ENCODE results near the gene SRGAP1. TPM values are rescaled to one million over a fixed set of nuclear protein-coding genes. Genes with fewer than 3 reads are reported as not detected.
A peak's percentile ranks its signal among the peaks of the same experiment; 100 is the strongest.

Gene SRGAP1
- total and polyA plus RNA-seq, 8 donors: 9.6 to 15.6 (median 11.7) TPM

DNA sequence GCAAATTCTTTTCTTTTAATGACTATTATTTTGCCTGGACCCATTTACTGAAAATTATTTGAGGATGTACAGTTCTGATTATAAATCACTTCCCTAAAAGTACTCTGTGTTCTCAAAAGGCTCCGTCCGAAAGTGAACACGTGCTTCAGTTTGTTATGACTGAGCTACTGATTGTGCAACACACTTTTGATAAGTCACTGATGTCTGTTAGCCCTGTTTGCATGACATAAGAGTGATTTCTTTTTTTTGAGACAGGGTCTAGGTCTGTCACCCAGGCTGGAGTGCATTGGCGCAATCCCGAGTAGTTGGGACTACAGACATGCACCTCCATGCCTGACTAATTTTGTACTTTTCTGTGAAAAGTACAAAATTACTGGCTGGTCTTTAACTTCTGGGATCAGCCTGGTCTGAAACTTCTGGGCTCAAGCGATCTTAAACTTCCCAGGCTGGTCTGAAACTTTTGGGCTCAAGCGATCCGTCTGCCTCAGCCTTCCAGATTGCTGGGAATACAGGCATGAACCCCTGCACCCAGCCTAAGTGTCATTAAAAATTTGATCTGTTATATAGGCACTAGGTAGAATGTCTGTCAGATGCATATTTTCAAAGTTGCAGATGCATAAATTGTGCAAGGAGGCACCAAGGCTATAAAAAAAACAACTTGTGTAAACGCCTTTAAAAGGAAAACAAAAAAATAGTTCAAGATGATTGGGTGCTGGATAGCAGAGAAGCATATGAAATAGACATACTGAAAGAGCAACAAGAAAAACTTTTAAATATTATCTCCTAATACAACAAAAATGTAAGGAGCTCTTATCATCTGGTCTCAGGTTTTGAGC, 111.5 kb downstream of the SRGAP1 start:
- no peak overlapping the region for H3K4me3 ChIP-seq
- TF ChIP-seq, protein P1, sequence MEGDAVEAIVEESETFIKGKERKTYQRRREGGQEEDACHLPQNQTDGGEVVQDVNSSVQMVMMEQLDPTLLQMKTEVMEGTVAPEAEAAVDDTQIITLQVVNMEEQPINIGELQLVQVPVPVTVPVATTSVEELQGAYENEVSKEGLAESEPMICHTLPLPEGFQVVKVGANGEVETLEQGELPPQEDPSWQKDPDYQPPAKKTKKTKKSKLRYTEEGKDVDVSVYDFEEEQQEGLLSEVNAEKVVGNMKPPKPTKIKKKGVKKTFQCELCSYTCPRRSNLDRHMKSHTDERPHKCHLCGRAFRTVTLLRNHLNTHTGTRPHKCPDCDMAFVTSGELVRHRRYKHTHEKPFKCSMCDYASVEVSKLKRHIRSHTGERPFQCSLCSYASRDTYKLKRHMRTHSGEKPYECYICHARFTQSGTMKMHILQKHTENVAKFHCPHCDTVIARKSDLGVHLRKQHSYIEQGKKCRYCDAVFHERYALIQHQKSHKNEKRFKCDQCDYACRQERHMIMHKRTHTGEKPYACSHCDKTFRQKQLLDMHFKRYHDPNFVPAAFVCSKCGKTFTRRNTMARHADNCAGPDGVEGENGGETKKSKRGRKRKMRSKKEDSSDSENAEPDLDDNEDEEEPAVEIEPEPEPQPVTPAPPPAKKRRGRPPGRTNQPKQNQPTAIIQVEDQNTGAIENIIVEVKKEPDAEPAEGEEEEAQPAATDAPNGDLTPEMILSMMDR (IDR thresholded peaks at IDR 0.05): no peak
- no peaks in the 10 kb centered on the region for H3K36me3 ChIP-seq
- peak; percentile 92 for ATAC-seq
- intact Hi-C loops (cut with DNase I): no loop called here
- H3K9me3 ChIP-seq: no peaks in the 10 kb centered on the region
- DNase-seq: peak in 3 of 4 donors; percentile 35 to 68 (median 41)
- H3K27ac ChIP-seq: peak overlapping the region; percentile 40 to 55
- no peaks in the 10 kb centered on the region for H3K27me3 ChIP-seq
- H3K4me1 ChIP-seq: peaks cover 9 to 29% of the 10 kb centered on the region in 2 donors

DNA sequence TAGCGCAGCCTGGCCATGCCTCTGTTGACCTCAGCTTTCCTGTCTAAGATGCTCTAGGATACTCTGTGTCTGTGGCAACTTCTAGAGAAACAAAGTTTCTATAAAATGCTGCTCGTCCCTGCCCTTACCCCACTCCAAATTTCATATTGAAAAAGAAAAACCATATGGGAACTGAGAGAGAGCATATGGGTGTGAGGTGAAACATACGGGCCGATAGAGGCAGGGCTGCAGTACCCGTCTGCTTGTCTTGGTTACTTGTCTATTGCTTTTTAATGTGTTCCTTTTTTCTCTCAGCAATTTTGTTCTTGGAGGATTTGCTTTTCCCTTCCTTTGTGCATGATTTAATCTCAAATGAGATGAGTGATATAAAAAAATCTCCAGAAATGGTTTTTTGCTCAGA, 113.0 kb downstream of the SRGAP1 start:
- Histone ChIP-seq H3K27ac (no peak overlapping the region), H3K4me3 (no peak overlapping the region), H3K36me3 (no peaks in the 10 kb centered on the region), H3K4me1 (peaks cover 9 to 29% of the 10 kb centered on the region in 2 donors), H3K9me3 (no peaks in the 10 kb centered on the region), H3K27me3 (no peaks in the 10 kb centered on the region)
- ATAC-seq: no peak
- no peak for DNase-seq
- TF ChIP-seq, protein P1 (IDR thresholded peaks at IDR 0.05): no peak
- intact Hi-C loops (cut with DNase I): no loop called here

DNA sequence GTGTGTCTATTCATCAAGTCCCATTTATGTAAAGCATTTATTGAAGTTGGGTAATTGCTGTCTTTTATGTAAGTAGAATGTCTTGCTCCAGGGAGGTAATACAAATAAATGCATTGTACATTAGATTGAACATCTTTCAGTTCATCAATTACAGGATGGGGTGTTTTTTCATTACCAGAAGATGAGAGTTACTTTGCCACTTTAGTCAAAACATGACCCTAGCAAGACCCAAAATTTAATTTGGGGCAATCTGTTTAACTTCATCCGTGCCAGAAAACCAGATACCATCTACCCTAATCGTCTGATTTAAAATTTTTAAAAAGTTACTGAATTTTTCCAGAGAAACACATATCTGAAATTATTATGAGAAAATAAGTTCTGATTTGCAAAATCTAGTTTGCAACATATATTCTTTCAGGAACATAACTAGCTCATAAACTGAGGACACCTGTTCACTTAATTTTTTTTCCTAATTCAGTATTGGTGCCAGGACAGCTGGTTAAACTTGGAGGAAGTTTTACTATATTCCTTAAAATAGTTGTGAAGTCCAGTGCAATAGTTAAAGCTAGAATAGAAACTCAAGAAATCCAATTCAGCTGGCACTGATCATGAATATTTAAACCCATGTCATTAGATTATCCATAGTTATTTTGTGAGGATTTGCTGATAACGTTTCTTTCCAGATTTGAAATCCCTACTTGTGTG, 114.5 kb downstream of the SRGAP1 start:
- no peaks in the 10 kb centered on the region for H3K36me3 ChIP-seq
- no peak for ATAC-seq
- H3K4me1 ChIP-seq: peaks cover 9 to 34% of the 10 kb centered on the region in 2 donors
- intact Hi-C loops (cut with DNase I): no loop called here
- H3K27ac ChIP-seq: no peak overlapping the region
- TF ChIP-seq, protein P1 (IDR thresholded peaks at IDR 0.05): no peak
- no peak overlapping the region for H3K4me3 ChIP-seq
- H3K27me3 ChIP-seq: no peaks in the 10 kb centered on the region
- no peaks in the 10 kb centered on the region for H3K9me3 ChIP-seq
- no peak for DNase-seq

DNA sequence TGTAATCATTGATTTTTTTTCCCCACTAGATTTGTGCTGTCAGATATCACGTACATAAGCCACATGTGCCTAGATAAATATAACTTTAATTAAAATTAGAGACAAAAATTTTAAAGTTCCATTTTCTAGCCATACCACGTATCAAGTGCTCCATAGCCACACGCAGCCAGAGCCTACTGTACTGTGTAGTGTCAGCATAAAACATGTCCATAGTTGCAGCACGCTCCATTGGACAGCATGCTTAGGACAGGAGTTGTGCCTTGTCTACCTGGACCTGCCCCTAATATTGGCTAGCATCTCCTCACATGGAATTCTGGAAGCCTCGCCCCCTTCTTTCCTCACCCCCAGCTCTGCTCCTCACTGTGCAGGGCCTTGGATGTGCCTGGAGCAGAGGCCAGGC, 116.5 kb downstream of the SRGAP1 start:
- H3K9me3 ChIP-seq: no peaks in the 10 kb centered on the region
- TF ChIP-seq, protein P1 (IDR thresholded peaks at IDR 0.05): no peak
- peaks cover 6 to 22% of the 10 kb centered on the region in 2 donors for H3K4me1 ChIP-seq
- H3K4me3 ChIP-seq: no peak overlapping the region
- H3K27ac ChIP-seq: no peak overlapping the region
- no peaks in the 10 kb centered on the region for H3K27me3 ChIP-seq
- no peak for ATAC-seq
- intact Hi-C loops (cut with DNase I): no loop called here
- no peaks in the 10 kb centered on the region for H3K36me3 ChIP-seq
- DNase-seq: no peak

DNA sequence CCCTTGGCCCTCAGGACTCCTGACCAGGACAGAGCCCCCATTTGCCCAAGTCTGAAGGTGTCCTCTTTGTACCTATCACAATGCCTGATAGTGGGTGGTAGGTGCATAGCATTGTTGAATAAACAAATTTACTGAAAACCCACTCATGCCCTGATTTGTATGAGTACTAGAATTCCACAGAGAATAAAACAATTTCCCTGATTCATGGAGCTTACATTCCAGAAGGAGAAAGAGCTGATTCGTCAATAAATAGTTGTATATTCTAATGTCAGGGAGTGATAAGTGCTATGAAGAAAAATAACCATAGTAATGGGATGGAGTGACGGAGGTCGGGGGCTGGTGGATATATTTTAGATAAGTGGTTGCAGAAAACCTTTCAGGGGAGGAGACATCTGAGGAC, 117.0 kb downstream of the SRGAP1 start:
- Histone ChIP-seq H3K4me3 (no peak overlapping the region), H3K27ac (no peak overlapping the region), H3K9me3 (no peaks in the 10 kb centered on the region), H3K4me1 (peaks cover 6 to 17% of the 10 kb centered on the region in 2 donors), H3K36me3 (no peaks in the 10 kb centered on the region), H3K27me3 (no peaks in the 10 kb centered on the region)
- TF ChIP-seq, protein P1 (IDR thresholded peaks at IDR 0.05): no peak
- DNase-seq (no peak), ATAC-seq (no peak)
- intact Hi-C loops (cut with DNase I): no loop called here
